ENCODE results near the gene ESYT2. TPM values are rescaled to one million over a fixed set of nuclear protein-coding genes. Genes with fewer than 3 reads are reported as not detected.
"Not testable (repeated sequence)": the region's sequence is repeated elsewhere in the genome, so short reads cannot be mapped to it uniquely, and the experiment has no call there.

Gene ESYT2
- total RNA-seq, 4 donors from 2014 or later = 91.6 to 159 (median 100) TPM

GRCh38 chr7:158702944-158703343, 126.4 kb downstream of the ESYT2 start:
- TF ChIP-seq, protein P1, sequence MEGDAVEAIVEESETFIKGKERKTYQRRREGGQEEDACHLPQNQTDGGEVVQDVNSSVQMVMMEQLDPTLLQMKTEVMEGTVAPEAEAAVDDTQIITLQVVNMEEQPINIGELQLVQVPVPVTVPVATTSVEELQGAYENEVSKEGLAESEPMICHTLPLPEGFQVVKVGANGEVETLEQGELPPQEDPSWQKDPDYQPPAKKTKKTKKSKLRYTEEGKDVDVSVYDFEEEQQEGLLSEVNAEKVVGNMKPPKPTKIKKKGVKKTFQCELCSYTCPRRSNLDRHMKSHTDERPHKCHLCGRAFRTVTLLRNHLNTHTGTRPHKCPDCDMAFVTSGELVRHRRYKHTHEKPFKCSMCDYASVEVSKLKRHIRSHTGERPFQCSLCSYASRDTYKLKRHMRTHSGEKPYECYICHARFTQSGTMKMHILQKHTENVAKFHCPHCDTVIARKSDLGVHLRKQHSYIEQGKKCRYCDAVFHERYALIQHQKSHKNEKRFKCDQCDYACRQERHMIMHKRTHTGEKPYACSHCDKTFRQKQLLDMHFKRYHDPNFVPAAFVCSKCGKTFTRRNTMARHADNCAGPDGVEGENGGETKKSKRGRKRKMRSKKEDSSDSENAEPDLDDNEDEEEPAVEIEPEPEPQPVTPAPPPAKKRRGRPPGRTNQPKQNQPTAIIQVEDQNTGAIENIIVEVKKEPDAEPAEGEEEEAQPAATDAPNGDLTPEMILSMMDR (IDR thresholded peaks at IDR 0.05) = no peak
- no peak for TF ChIP-seq POLR2A (IDR thresholded peaks at IDR 0.05)
- H3K27me3 ChIP-seq = no peaks in the 10 kb centered on the region
- H3K9me3 ChIP-seq = no peaks in the 10 kb centered on the region
- intact Hi-C loops (cut with DNase I; ENCODE audit: low total_unique reads) = no loop called here
- H3K4me1 ChIP-seq = no peaks in the 10 kb centered on the region
- no peak overlapping the region for H3K4me3 ChIP-seq
- H3K27ac ChIP-seq = no peak overlapping the region
- no peaks in the 10 kb centered on the region for H3K36me3 ChIP-seq
- no peak for DNase-seq

DNA sequence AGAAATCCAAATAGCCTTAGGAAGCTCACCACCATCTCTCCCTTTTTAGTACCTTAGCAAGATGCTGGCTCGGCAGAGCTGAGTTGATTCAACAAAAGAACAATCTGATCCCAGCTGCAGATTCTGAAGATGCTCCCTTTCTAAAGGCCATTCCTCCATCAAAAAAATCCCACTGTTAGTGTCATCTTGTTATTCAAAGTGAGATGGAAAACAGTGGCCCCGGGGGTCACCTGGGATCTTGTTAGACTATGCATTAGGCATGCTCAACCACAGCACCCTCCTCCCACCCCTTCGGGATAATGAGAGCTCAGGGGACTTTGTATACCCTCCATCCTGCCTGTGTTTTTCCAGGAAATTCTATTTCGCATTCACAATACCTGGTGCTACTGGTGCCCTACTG, 127.1 kb downstream of the ESYT2 start:
- H3K4me1 ChIP-seq = no peaks in the 10 kb centered on the region
- TF ChIP-seq POLR2A (IDR thresholded peaks at IDR 0.05) = no peak
- TF ChIP-seq, protein P1 (IDR thresholded peaks at IDR 0.05) = no peak
- no peaks in the 10 kb centered on the region for H3K27me3 ChIP-seq
- H3K9me3 ChIP-seq = no peaks in the 10 kb centered on the region
- no peak overlapping the region for H3K4me3 ChIP-seq
- intact Hi-C loops (cut with DNase I; ENCODE audit: low total_unique reads) = no loop called here
- no peak for DNase-seq
- H3K36me3 ChIP-seq = no peaks in the 10 kb centered on the region
- no peak overlapping the region for H3K27ac ChIP-seq

- Histone ChIP-seq H3K36me3 (no peaks in the 10 kb centered on the region), H3K4me1 (no peaks in the 10 kb centered on the region), H3K4me3 (no peak overlapping the region), H3K27me3 (no peaks in the 10 kb centered on the region), H3K9me3 (no peaks in the 10 kb centered on the region), H3K27ac (no peak overlapping the region)
- intact Hi-C loops (cut with DNase I; ENCODE audit: low total_unique reads) = no loop called here
- no peak for TF ChIP-seq POLR2A (IDR thresholded peaks at IDR 0.05)
- TF ChIP-seq, protein P1 (IDR thresholded peaks at IDR 0.05) = no peak
- DNase-seq = no peak
These were observed 129.3 kb downstream of the ESYT2 start for GRCh38 chr7:158700008-158700407.

DNA sequence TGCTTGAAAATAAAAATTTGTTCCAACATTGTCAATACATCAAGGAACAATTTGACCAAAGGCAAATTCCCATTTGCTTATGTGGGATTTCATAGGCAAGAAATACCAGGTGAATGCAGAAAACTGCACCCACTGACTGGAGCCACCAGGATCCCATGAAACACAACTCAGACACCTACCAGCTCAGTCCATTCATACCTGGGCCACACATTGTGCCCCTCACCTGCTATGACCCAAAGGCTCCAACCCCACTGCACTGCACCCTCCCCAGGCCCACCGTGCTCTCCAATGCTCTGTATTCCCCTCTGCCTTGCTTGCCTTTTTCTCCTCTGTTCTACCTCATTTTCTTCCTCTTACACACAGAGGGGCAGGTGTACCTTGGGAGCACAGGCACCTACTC, 130.0 kb downstream of the ESYT2 start:
- intact Hi-C loops (cut with DNase I; ENCODE audit: low total_unique reads) = no loop called here
- Histone ChIP-seq H3K4me3 (no peak overlapping the region), H3K27me3 (no peaks in the 10 kb centered on the region), H3K4me1 (no peaks in the 10 kb centered on the region), H3K9me3 (no peaks in the 10 kb centered on the region), H3K27ac (no peak overlapping the region), H3K36me3 (no peaks in the 10 kb centered on the region)
- TF ChIP-seq, protein P1 (IDR thresholded peaks at IDR 0.05) = no peak
- no peak for TF ChIP-seq POLR2A (IDR thresholded peaks at IDR 0.05)
- no peak for DNase-seq

DNA sequence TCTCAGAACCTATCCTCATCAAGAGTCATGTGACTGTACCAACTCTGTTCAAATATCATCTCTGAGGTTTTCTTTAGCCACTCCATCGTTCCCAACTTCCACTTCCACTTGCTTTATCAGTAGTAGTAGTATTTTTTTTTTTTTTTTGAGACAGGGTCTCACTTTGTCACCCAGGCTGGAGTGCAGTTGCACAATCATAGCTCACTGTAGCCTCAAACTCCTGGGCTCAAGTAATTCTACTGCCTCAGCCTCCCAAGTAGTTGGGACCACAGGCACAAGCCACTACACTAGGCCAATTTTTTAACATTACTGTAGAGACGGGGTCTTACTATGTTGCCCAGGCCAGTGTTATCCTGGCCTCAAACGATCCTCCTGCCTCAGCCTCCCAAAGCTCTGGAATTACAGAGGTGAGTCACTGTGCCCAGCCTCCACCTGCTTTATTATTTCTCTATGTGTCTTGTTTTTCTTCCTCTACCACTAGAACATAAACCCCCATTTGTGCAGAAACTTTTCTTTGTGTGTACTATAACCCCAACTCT, 130.6 kb downstream of the ESYT2 start:
- no peaks in the 10 kb centered on the region for H3K36me3 ChIP-seq
- H3K9me3 ChIP-seq = no peaks in the 10 kb centered on the region
- no peak overlapping the region for H3K4me3 ChIP-seq
- TF ChIP-seq, protein P1 (IDR thresholded peaks at IDR 0.05) = no peak
- no peak for TF ChIP-seq POLR2A (IDR thresholded peaks at IDR 0.05)
- no peaks in the 10 kb centered on the region for H3K4me1 ChIP-seq
- no peak for DNase-seq
- intact Hi-C loops (cut with DNase I; ENCODE audit: low total_unique reads) = no loop called here
- H3K27me3 ChIP-seq = no peaks in the 10 kb centered on the region
- no peak overlapping the region for H3K27ac ChIP-seq

DNA sequence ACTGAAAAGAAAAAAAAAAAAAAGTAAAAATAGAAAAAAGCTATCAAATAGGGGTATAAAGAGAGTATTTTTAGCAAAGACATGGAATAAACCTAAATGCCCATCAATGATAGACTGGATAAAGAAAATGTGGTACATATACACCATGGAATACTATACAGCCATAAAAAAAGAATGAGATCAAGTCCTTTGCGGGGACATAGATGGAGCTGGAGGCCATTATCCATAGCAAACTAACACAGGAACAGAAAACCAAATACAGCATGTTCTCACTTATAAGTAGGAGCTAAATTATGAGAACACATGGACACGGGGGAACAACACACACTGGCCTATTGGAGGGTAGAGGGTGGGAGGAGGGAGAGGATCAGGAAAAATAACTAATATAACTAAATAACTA, 131.7 kb downstream of the ESYT2 start:
- not testable (repeated sequence) for DNase-seq

More for the DNA sequence above, 131.7 kb downstream of the ESYT2 start:
- H3K4me1 ChIP-seq; H3K27me3 ChIP-seq; H3K27ac ChIP-seq; H3K9me3 ChIP-seq; H3K36me3 ChIP-seq; H3K4me3 ChIP-seq; intact Hi-C loops (cut with DNase I; ENCODE audit: low total_unique reads): not testable (repeated sequence)

All from uterus (tissue), 4 donors.